HG03460 (cell line): ENCODE results near the gene KIFC3.
"Not testable (repeated sequence)": the region's sequence is repeated elsewhere in the genome, so short reads cannot be mapped to it uniquely, and the experiment has no call there.

Experiments
- ATAC-seq: cut with Tn5 transposase; IDR thresholded peaks from one replicate; pipeline ENCODE4 v1.9.1; 2021; ENCODE audit not compliant: unreplicated experiment

The KIFC3 gene

DNA sequence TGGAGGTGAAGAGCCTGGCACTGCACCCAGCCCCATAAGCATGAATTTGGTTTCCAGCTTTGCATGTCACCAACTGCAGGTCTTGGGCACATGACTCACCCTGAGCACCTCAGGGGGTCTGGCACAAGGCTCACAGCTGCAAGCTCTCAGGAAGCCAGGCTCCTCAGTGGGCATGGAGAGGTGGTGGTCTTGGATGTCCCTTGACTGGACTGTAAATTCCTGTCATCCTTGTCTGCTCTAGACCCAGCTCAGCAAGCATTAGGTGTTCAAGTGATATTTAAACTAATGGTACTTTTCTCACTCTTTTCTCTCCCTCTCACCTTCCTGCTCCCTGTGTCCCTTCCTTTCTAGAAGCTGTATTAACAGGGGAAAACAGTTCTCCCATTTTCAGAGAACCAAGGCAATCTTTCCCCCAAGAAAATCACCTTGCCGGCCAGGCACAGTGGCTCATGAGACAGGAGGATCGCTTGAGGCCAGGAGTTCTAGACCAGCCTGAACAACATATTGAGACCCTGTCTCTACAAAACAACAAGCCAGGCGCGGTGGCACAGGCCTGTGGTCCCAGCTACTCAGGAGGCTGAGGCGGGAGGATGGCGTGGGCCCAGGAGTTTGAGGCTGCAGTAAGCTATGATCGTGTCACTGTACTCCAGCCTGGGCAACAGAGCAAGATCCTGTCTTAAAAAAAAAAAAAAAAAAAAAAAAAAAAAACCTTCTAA is 5.1 kb upstream of the KIFC3 start:
- no peak for ATAC-seq

DNA sequence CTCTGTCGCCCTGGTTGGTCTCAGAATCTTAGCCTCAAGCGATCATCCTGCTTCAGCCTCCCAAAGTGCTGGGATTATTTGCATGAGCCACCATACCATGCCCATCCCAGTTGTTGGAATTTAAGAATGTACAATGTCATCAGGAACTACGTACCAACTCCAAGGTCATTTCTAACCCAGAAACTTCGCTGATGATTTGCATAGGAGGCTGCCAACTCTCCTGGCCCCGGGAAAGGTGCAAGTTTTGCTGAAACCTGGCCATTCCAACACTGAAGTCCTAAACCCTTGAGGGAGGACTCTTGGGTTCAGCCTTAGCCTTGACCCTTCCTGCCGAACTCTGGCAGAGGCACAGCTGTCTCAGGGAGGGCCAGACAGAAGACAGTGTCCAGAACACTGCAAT is 2.9 kb upstream of the KIFC3 start:
- no peak for ATAC-seq

- no peak for ATAC-seq
These were observed 2.0 kb upstream of the KIFC3 start for GRCh38 chr16:57804111-57804837.

- ATAC-seq = no peak
These were observed 1.1 kb upstream of the KIFC3 start for GRCh38 chr16:57803134-57803990.

- ATAC-seq = no peak
These were observed 416 bp downstream of the KIFC3 start for GRCh38 chr16:57801809-57802340.

GRCh38 chr16:57801098-57801808 is 1.0 kb downstream of the KIFC3 start:
- no peak for ATAC-seq

GRCh38 chr16:57800200-57801097 is 1.8 kb downstream of the KIFC3 start:
- no peak for ATAC-seq

- ATAC-seq = no peak
These were observed 2.6 kb downstream of the KIFC3 start for GRCh38 chr16:57799600-57800199.

DNA sequence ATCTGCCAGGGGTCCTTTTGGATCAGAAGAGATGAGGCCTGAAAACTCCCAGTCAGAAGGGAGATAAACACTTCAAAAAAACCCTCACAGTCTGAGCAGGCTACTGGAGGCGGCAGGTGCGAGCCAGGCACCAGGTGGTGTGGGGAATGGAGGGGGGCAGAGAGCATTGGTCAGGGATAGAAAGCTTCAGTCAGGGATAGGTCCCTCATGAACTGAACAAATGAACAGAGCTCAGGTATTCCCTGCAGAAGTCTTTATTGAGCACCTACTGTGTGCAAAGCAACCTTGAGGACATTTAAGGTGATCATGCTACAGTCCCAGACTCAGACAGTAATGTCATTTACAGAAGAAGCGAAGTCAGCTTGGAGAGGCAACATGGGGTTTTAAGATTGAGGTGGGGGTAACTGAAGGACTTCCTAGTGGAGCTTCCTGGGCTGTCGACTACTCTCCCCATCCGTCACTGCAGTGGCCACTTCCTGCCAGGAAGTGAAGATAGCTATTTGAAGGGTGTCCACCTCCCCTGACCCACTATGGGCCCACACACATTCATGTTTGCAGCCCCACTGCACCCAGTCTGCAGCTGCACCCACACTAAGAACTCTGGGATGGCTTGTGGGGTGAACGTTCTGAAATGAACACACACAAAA is 3.2 kb downstream of the KIFC3 start:
- ATAC-seq = no peak

DNA sequence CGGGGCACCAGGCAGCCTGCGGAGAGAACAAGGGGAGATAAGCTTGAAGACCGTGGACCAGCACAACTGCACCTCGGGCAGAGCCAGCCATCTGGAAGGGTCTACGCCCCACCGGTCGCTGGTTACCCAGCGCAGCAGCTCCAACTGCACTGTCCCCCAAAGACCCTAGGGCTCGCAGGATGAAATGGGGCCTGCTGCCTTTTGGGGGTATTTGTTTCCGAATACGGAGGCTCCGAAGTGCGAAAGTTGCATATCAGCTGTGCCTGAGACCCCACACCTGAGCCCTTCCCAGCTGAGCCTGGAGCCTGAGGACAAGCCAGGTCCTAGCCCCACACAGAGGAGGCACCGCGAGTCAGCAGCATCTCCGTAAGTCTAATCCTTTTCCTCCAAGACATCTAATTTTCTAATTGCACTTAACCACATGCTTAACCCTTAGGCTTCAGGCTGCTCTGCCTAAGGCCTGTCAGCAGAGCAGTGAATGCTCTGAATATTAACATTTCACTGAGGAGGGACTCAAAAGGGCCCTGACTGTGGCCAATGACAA is 4.0 kb downstream of the KIFC3 start:
- ATAC-seq = no peak

DNA sequence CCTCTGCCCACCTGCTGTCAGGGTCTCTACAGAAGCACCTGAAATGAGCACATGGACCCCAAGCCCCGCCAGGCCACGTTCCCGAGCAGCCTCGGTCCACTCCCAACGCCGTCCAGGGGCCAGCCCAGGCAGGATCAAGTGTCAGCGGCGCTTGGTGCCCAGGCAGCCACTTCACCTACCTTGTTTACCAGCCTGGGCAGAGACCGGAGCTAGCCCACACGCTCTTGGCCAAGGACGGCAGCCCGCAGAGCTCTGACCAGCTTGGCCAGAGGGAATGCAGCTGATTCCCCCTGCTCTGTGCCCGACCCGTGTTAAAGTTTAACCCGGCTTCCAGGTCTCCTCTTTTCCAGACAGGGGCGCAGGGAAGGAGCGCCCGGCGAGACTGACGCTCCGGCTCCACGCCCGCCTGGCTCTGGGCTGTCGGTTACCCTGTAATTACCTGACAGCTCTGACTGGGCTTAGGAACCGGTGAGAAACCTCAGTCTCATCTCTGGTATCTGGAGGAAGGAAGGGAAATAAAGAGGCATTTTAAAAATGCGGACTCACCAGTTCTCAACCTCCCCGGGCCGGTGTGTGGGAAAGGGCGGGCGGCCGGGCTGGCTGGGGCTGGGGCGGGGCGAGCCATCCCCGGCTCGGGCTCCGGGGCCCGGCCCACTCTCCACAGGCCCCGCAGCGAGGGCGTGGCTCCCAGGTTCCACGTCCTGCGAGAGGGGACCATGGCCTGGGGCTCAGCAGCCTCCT is 4.6 kb downstream of the KIFC3 start:
- no peak for ATAC-seq

- ATAC-seq = no peak
These were observed 5.1 kb downstream of the KIFC3 start for GRCh38 chr16:57797216-57797525.

- ATAC-seq = not testable (repeated sequence)
These were observed 6.3 kb downstream of the KIFC3 start for GRCh38 chr16:57796014-57796413.

DNA sequence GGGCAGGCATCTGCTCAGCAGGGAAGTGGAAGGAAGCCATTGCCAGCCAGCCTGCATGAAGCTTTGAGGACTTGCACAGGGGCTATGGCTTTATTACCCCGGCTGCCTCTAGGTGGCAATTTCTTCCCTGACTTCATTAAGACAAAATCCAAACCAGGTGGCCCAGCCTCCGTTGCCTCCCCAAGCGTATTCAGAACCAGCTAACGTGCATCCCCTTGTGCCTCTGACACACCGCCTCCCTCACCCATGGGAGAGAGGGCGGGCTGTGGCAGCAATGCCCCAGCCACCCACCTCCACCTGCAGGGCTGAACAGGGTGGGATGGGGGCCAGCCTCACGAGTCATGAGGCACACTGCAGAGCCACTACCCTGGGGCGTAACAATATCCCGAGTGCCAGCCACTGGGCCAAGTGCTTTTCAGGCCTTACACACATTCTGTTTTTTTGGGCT is 6.8 kb downstream of the KIFC3 start:
- ATAC-seq = no peak

GRCh38 chr16:57794849-57795430 is 7.4 kb downstream of the KIFC3 start:
- ATAC-seq = no peak

DNA sequence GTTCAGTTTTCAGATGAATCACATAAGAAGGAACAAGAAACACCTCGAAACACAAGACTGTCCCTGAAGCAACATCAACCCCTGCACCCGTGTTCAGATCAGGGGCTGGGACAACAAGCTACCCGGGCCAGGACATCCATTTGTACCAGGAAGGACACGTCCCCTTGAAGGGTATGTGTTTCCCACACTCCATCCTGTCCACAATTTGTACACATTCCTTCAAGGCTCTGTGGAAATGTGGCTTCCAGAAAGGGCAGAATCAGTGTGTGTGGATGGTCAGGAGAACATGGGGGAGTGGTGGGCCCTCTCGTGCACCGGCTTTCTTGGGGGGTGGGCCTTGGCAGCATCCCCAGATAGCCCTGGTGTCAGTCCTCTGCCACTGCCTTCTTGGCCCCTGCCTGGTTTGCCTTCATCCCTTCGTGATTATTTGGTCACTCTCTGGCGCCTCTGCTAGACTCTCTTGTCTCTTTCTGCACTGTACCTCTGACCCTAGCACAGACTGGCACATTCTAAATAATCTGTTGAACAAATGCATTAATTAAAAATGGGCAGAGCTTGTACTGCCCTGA is 10.3 kb downstream of the KIFC3 start:
- no peak for ATAC-seq

GRCh38 chr16:57791195-57791892 is 10.9 kb downstream of the KIFC3 start:
- ATAC-seq = no peak
